Measurements from ENCODE around the gene VPS8.

VPS8 gene

GRCh38 chr3:184784731-184785500 is 27.1 kb upstream of the VPS8 start:
- no peak for DNase-seq (ENCODE audit: low spot score)

GRCh38 chr3:184785890-184786279 is 26.1 kb upstream of the VPS8 start:
- DNase-seq (ENCODE audit: low spot score), result no peak

- DNase-seq (ENCODE audit: low spot score), result peak; percentile 95
Measured at GRCh38 chr3:184786280-184786941, 25.6 kb upstream of the VPS8 start.

- DNase-seq (ENCODE audit: low spot score), result no peak
Measured at GRCh38 chr3:184788751-184789150, 23.2 kb upstream of the VPS8 start.

GRCh38 chr3:184789314-184789998 is 22.5 kb upstream of the VPS8 start:
- DNase-seq (ENCODE audit: low spot score), result no peak

GRCh38 chr3:184791171-184791570 is 20.8 kb upstream of the VPS8 start:
- no peak for DNase-seq (ENCODE audit: low spot score)

- no peak for DNase-seq (ENCODE audit: low spot score)
Measured at GRCh38 chr3:184795522-184796190, 16.3 kb upstream of the VPS8 start.

- DNase-seq (ENCODE audit: low spot score), result no peak
Measured at GRCh38 chr3:184796551-184796950, 15.4 kb upstream of the VPS8 start.

GRCh38 chr3:184796954-184797353 is 15.0 kb upstream of the VPS8 start:
- DNase-seq (ENCODE audit: low spot score), result no peak

GRCh38 chr3:184798120-184798519 is 13.8 kb upstream of the VPS8 start:
- no peak for DNase-seq (ENCODE audit: low spot score)

- DNase-seq (ENCODE audit: low spot score), result no peak
Measured at GRCh38 chr3:184800349-184800930, 11.5 kb upstream of the VPS8 start.

GRCh38 chr3:184801241-184801785 is 10.7 kb upstream of the VPS8 start:
- no peak for DNase-seq (ENCODE audit: low spot score)

GRCh38 chr3:184802150-184802549 is 9.8 kb upstream of the VPS8 start:
- no peak for DNase-seq (ENCODE audit: low spot score)

- no peak for DNase-seq (ENCODE audit: low spot score)
Measured at GRCh38 chr3:184804801-184805200, 7.2 kb upstream of the VPS8 start.

GRCh38 chr3:184805351-184806038 is 6.5 kb upstream of the VPS8 start:
- DNase-seq (ENCODE audit: low spot score), result no peak

- no peak for DNase-seq (ENCODE audit: low spot score)
Measured at GRCh38 chr3:184806567-184807271, 5.2 kb upstream of the VPS8 start.

GRCh38 chr3:184807549-184807948 is 4.4 kb upstream of the VPS8 start:
- DNase-seq (ENCODE audit: low spot score), result no peak

- no peak for DNase-seq (ENCODE audit: low spot score)
Measured at GRCh38 chr3:184808021-184808420, 3.9 kb upstream of the VPS8 start.

- no peak for DNase-seq (ENCODE audit: low spot score)
Measured at GRCh38 chr3:184810146-184810545, 1.8 kb upstream of the VPS8 start.

GRCh38 chr3:184811034-184811433 is 932 bp upstream of the VPS8 start:
- DNase-seq (ENCODE audit: low spot score), result no peak

GRCh38 chr3:184811663-184811998 is 335 bp upstream of the VPS8 start:
- DNase-seq (ENCODE audit: low spot score), result no peak
